Stimulated activated CD4-positive, alpha-beta T cell treated with anti-CD3 and anti-CD28 coated beads, Interleukin-1b, Interleukin-23, amount 100 ng/mL, for 4 hours (primary cell): ENCODE results near the gene NDST1.

Experiments used
- DNase-seq, 2 donors: peaks; one replicate each; pipeline ENCODE4 v3.0.0-alpha.2; 2020; ENCODE audit warnings: low read depth in 2 of 2

Gene NDST1

GRCh38 chr5:150587856-150588595 is 80.1 kb downstream of the NDST1 start:
- DNase-seq = no peak

GRCh38 chr5:150588596-150588890 is 80.6 kb downstream of the NDST1 start:
- no peak for DNase-seq

- no peak for DNase-seq
Observed at GRCh38 chr5:150589862-150590601, 82.1 kb downstream of the NDST1 start.

- no peak for DNase-seq
Observed at GRCh38 chr5:150590979-150591695, 83.2 kb downstream of the NDST1 start.

- no peak for DNase-seq
Observed at GRCh38 chr5:150593593-150593992, 85.7 kb downstream of the NDST1 start.

GRCh38 chr5:150593996-150594395 is 86.1 kb downstream of the NDST1 start:
- DNase-seq = no peak

GRCh38 chr5:150595466-150596031 is 87.6 kb downstream of the NDST1 start:
- DNase-seq = no peak

- no peak for DNase-seq
Observed at GRCh38 chr5:150596313-150596712, 88.4 kb downstream of the NDST1 start.

- no peak for DNase-seq
Observed at GRCh38 chr5:150596826-150597225, 88.9 kb downstream of the NDST1 start.

GRCh38 chr5:150598006-150598405 is 90.1 kb downstream of the NDST1 start:
- DNase-seq = no peak

- DNase-seq = no peak
Observed at GRCh38 chr5:150598821-150599273, 90.9 kb downstream of the NDST1 start.

GRCh38 chr5:150599281-150599680 is 91.3 kb downstream of the NDST1 start:
- no peak for DNase-seq

- DNase-seq = no peak
Observed at GRCh38 chr5:150599917-150600511, 92.1 kb downstream of the NDST1 start.

GRCh38 chr5:150600616-150601490 is 92.9 kb downstream of the NDST1 start:
- DNase-seq = no peak

- no peak for DNase-seq
Observed at GRCh38 chr5:150601491-150602345, 93.8 kb downstream of the NDST1 start.

- no peak for DNase-seq
Observed at GRCh38 chr5:150603052-150603451, 95.1 kb downstream of the NDST1 start.

GRCh38 chr5:150603491-150603890 is 95.6 kb downstream of the NDST1 start:
- DNase-seq = no peak

GRCh38 chr5:150604010-150604409 is 96.1 kb downstream of the NDST1 start:
- DNase-seq = no peak

GRCh38 chr5:150604894-150605440 is 97.0 kb downstream of the NDST1 start:
- no peak for DNase-seq

GRCh38 chr5:150605546-150605945 is 97.6 kb downstream of the NDST1 start:
- DNase-seq = no peak
